ENCODE results near the gene SKIL. TPM values are rescaled to one million over a fixed set of nuclear protein-coding genes. Genes with fewer than 3 reads are reported as not detected.

Gene SKIL
- total and polyA plus RNA-seq, 10 donors, result 9.1 to 48.2 (median 33.4) TPM

GRCh38 chr3:170356596-170357175 is 829 bp upstream of the SKIL start:
- peak overlapping the region; percentile 43 to 95 (median 80) for H3K4me3 ChIP-seq

DNA sequence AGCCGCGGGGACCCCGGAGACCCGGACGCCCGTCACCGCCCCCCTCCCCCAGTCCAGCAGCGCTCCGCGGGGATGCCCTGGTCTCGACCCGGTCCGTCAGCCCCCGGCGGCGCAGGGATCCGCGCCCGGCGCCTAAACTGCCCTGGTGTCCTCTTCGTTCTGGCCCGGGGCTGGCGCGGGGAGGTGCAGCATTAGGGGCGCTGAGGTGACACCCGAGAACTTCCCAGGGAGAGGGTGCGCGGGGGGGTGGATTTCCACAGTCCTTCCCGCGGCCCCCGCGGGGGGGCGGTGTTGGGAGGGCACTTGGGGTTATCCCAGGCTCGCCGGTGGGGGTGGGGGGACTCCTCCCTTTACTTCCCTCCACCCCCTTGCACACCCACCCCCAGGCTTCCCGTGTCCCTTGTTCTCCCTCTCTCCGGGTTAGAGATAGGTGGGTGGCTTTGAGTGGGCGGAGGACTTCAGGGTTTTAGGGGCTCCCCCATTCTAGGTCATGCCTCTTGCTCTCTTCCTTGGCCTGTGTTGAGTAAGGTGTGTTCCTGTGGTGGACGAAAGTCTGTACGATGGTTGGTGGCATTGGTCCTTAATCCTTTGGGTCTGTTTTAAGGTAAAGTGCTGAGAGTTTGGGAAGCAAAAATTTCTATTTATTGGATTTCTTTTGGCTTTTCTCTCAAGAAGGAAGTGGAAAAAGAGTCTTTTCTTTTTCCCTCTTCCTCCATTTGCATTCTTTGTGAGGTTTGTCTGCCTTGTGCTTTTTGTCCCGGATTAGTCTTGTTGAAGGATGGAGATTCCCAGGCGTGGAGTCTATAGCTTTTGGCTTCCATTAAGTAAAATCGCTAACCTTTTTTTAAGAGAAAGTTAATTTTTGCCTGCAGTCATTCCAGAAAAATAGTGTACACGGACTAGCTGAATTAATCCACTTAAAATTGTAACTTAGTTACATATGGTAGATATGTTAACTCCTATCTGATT is 811 bp downstream of the SKIL start:
- peak; percentile 95 for DNase-seq
- Histone ChIP-seq H3K4me3 (peak overlapping the region; percentile 71 to 95 (median 84)), H3K27ac (peak overlapping the region; percentile 95 to 100 (median 99)), H3K36me3 (peaks cover 0 to 16% (median 1%) of the 10 kb centered on the region in 6 donors), H3K9me3 (no peaks in the 10 kb centered on the region), H3K27me3 (replicated peaks in 1 of 7) (no peaks in the 10 kb centered on the region), H3K4me1 (peaks cover 27 to 86% (median 70%) of the 10 kb centered on the region in 6 donors)
- intact Hi-C loops (cut with DNase I; ENCODE audit: low total_unique reads), result loop anchor here (10.0 kb wide), 1 partner anchor 174 kb away; the partner anchor contains the start of gene PHC3
- WGBS, 5 donors, result 6 to 23% (median 8%) methylated on average over 9 to 43 of the region's 44 CpGs
- TF ChIP-seq, protein P1, sequence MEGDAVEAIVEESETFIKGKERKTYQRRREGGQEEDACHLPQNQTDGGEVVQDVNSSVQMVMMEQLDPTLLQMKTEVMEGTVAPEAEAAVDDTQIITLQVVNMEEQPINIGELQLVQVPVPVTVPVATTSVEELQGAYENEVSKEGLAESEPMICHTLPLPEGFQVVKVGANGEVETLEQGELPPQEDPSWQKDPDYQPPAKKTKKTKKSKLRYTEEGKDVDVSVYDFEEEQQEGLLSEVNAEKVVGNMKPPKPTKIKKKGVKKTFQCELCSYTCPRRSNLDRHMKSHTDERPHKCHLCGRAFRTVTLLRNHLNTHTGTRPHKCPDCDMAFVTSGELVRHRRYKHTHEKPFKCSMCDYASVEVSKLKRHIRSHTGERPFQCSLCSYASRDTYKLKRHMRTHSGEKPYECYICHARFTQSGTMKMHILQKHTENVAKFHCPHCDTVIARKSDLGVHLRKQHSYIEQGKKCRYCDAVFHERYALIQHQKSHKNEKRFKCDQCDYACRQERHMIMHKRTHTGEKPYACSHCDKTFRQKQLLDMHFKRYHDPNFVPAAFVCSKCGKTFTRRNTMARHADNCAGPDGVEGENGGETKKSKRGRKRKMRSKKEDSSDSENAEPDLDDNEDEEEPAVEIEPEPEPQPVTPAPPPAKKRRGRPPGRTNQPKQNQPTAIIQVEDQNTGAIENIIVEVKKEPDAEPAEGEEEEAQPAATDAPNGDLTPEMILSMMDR (IDR thresholded peaks at IDR 0.05 in 8 of 11, conservative IDR thresholded peaks at IDR 0.05 in 3 of 11), result peak in 8 of 11 experiments; percentile 4 to 45 (median 34)
- TF ChIP-seq POLR2AphosphoS5 (IDR thresholded peaks at IDR 0.05), result no peak

More at GRCh38 chr3:170356596-170357175, 829 bp upstream of the SKIL start:
- DNase-seq, result peak; percentile 96
- H3K27me3 ChIP-seq (replicated peaks in 1 of 7), result no peaks in the 10 kb centered on the region
- peak; percentile 41 to 69 (median 67) for TF ChIP-seq POLR2AphosphoS5 (IDR thresholded peaks at IDR 0.05)
- TF ChIP-seq, protein P1 (IDR thresholded peaks at IDR 0.05 in 8 of 11, conservative IDR thresholded peaks at IDR 0.05 in 3 of 11), result no peak
- TF ChIP-seq POLR2A (IDR thresholded peaks at IDR 0.05), result peak in 1 of 3 donors; percentile 32
- 0 to 1% (median 0%) methylated on average over 7 to 60 of the region's 60 CpGs for WGBS, 5 donors
- H3K4me1 ChIP-seq, result peaks cover 30 to 86% (median 63%) of the 10 kb centered on the region in 6 donors
- intact Hi-C loops (cut with DNase I; ENCODE audit: low total_unique reads), result loop anchor here (10.0 kb wide), 1 partner anchor 172 kb away; the partner anchor contains the start of gene PHC3
- peaks cover 0 to 13% (median 1%) of the 10 kb centered on the region in 6 donors for H3K36me3 ChIP-seq
- no peaks in the 10 kb centered on the region for H3K9me3 ChIP-seq
- H3K27ac ChIP-seq, result peak overlapping the region; percentile 95 to 100 (median 99)

- no peak for TF ChIP-seq POLR2A (IDR thresholded peaks at IDR 0.05)
- no peak for TF ChIP-seq POLR2AphosphoS5 (IDR thresholded peaks at IDR 0.05)
- TF ChIP-seq, protein P1 (IDR thresholded peaks at IDR 0.05 in 8 of 11, conservative IDR thresholded peaks at IDR 0.05 in 3 of 11), result no peak
- no peaks in the 10 kb centered on the region for H3K27me3 ChIP-seq (replicated peaks in 1 of 7)
- intact Hi-C loops (cut with DNase I; ENCODE audit: low total_unique reads), result loop anchor here (10.0 kb wide), 1 partner anchor 174 kb away; the partner anchor contains the start of gene PHC3
- peak overlapping the region in 5 of 8 donors; percentile 98 to 100 (median 100) for H3K27ac ChIP-seq
- peak overlapping the region in 6 of 8 donors; percentile 71 to 95 (median 80) for H3K4me3 ChIP-seq
- H3K36me3 ChIP-seq, result peaks cover 0 to 25% (median 3%) of the 10 kb centered on the region in 6 donors
- DNase-seq, result no peak
- no peaks in the 10 kb centered on the region for H3K9me3 ChIP-seq
- 79 to 91% (median 83%) methylated on average over 20 of the region's 20 CpGs for WGBS, 5 donors
- H3K4me1 ChIP-seq, result peaks cover 27 to 85% (median 73%) of the 10 kb centered on the region in 6 donors
Measured at GRCh38 chr3:170359178-170359704, 1.7 kb downstream of the SKIL start.
